Transverse colon (tissue), 4 donors: ENCODE data around the gene CHRD. TPM values are rescaled to one million over a fixed set of nuclear protein-coding genes. Genes with fewer than 3 reads are reported as not detected.
A peak's percentile ranks its signal among the peaks of the same experiment; 100 is the strongest.

Experiments used
- DNase-seq: peaks from one replicate; pipeline ENCODE4 v3.0.0-alpha.2; 2019
- H3K27ac ChIP-seq, 4 donors: fragments of 200-600 bp; sonication (generic); 2 replicates each; pipeline ENCODE4 v1.5.1; 2016 to 2018; ENCODE audit warnings: inconsistent platforms in 4 of 4
- H3K27me3 ChIP-seq: fragments of 200-600 bp; sonication (generic); 2 replicates; pipeline ENCODE4 v1.5.1; 2017; ENCODE audit warnings: inconsistent platforms
- H3K36me3 ChIP-seq, 4 donors: fragments of 200-600 bp; sonication (generic); 2 replicates each; pipeline ENCODE4 v1.5.1; 2017 to 2019; ENCODE audit warnings: inconsistent platforms in 4 of 4
- H3K4me1 ChIP-seq, 4 donors: fragments of 200-600 bp; sonication (generic); 2 replicates each; pipeline ENCODE4 v1.5.1; 2017 to 2020; ENCODE audit warnings: inconsistent platforms in 4 of 4
- H3K4me3 ChIP-seq, 4 donors: fragments of 200-600 bp; sonication (generic); 1 replicate in 1 of 4; 2 replicates in 3 of 4; pipeline versions ENCODE4 v1.5.1 to v1.6.1; 2017 to 2019; ENCODE audit warnings: inconsistent platforms in 4 of 4
- H3K9me3 ChIP-seq, 2 donors: fragments of 200-600 bp; sonication (generic); 2 replicates each; pipeline ENCODE4 v1.5.1; 2017 to 2019; ENCODE audit warnings: inconsistent platforms in 2 of 2
- EP300 ChIP-seq: sonication (generic); formaldehyde crosslinking; IDR thresholded peaks from one replicate; pipeline ENCODE4 v1.6.1; 2017; ENCODE audit warnings: antibody characterized with exemption, low read depth
- POLR2A ChIP-seq: fragments of 450-650 bp; IDR thresholded peaks from one replicate; pipeline ENCODE4 v1.6.1; 2016; ENCODE audit warnings: antibody characterized with exemption, mild to moderate bottlenecking, moderate library complexity
- POLR2AphosphoS5 ChIP-seq, 3 donors: sonication (generic); formaldehyde crosslinking; IDR thresholded peaks; one replicate each; pipeline ENCODE4 v1.6.1; 2016; ENCODE audit warnings: antibody characterized with exemption in 3 of 3
- WGBS, 2 donors: methylation state at CpG; one replicate each; pipeline ENCODE4 v1.1.5; 2018; ENCODE audit warnings: low coverage in 1 of 2; 5-methylcytosine and 5-hydroxymethylcytosine counted together
- in situ Hi-C, 4 donors: fragments of 200-750 bp; cut with MboI; loops; one replicate each; pipeline versions ENCODE4 v1.15.0 to v1.15.1; 2017; ENCODE audit warnings: low sequenced_read_pairs in 3 of 4, low pct_ligation_motif_present in 1 of 4, low pct_unique_long_range_greater_than_20kb in 1 of 4
- intact Hi-C: fragments of 100-400 bp; cut with DNase I; formaldehyde crosslinking; loops from one replicate; pipeline ENCODE4 v1.15.1; 2023; ENCODE audit warnings: low total_unique reads
- total RNA-seq, 4 donors: library from RNA; depleted of rRNA; stranded (reverse); fragments of >200 nt; gene quantifications; one replicate each; pipeline ENCODE4 v1.1.0, GENCODE V29; 2016
- TF ChIP-seq, protein P1 (sequence below), 5 experiments: fragments of 200-600 bp in 3 of 5; fragments of 450-650 bp in 2 of 5; sonication (generic) in 3 of 5; IDR thresholded peaks; 1 replicate in 2 of 5; 2 replicates in 3 of 5; pipeline ENCODE4 v1.5.1; 2016 to 2017; ENCODE audit warnings: antibody characterized with exemption in 5 of 5, inconsistent platforms in 3 of 5, mild to moderate bottlenecking in 2 of 5, moderate library complexity in 1 of 5

CHRD gene
- total RNA-seq, 4 donors from 2014 or later, result 1.9 to 7.0 (median 4.5) TPM

DNA sequence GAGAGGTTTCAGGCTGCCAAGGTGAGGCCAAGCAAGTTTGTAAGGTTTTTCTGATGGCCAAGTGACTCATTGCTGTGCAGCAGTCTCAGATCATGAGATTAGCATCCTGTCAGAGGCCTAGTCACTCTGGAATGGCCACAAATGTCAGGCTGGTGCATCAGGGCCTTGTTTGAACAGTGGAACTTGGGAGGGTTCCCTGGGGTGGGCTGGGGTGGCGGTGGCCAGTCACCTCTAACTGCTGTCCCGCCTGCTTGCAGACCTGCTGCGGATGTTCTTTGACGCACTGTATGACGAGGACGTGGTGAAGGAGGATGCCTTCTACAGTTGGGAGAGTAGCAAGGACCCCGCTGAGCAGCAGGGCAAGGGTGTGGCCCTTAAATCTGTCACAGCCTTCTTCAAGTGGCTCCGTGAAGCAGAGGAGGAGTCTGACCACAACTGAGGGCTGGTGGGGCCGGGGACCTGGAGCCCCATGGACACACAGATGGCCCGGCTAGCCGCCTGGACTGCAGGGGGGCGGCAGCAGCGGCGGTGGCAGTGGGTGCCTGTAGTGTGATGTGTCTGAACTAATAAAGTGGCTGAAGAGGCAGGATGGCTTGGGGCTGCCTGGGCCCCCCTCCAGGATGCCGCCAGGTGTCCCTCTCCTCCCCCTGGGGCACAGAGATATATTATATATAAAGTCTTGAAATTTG is 45.2 kb upstream of the CHRD start:
- Histone ChIP-seq H3K27ac (peak overlapping the region; percentile 94 to 99 (median 97)), H3K4me3 (no peak overlapping the region), H3K4me1 (peaks cover 12 to 28% (median 24%) of the 10 kb centered on the region in 4 donors), H3K27me3 (no peaks in the 10 kb centered on the region), H3K9me3 (no peaks in the 10 kb centered on the region), H3K36me3 (peaks cover 0 to 41% (median 16%) of the 10 kb centered on the region in 4 donors)
- WGBS, 2 donors, result 84% methylated on average over 15 of the region's 15 CpGs; no CpG with 5 or more reads in 1 of the 2 donors
- in situ Hi-C loops (no loop called here), intact Hi-C loops (no loop called here)
- DNase-seq, result no peak
- TF ChIP-seq EP300, result no peak
- TF ChIP-seq POLR2A, result no peak
- TF ChIP-seq, protein P1, sequence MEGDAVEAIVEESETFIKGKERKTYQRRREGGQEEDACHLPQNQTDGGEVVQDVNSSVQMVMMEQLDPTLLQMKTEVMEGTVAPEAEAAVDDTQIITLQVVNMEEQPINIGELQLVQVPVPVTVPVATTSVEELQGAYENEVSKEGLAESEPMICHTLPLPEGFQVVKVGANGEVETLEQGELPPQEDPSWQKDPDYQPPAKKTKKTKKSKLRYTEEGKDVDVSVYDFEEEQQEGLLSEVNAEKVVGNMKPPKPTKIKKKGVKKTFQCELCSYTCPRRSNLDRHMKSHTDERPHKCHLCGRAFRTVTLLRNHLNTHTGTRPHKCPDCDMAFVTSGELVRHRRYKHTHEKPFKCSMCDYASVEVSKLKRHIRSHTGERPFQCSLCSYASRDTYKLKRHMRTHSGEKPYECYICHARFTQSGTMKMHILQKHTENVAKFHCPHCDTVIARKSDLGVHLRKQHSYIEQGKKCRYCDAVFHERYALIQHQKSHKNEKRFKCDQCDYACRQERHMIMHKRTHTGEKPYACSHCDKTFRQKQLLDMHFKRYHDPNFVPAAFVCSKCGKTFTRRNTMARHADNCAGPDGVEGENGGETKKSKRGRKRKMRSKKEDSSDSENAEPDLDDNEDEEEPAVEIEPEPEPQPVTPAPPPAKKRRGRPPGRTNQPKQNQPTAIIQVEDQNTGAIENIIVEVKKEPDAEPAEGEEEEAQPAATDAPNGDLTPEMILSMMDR (IDR thresholded peaks at IDR 0.05), result no peak
- no peak for TF ChIP-seq POLR2AphosphoS5 (IDR thresholded peaks at IDR 0.05)

DNA sequence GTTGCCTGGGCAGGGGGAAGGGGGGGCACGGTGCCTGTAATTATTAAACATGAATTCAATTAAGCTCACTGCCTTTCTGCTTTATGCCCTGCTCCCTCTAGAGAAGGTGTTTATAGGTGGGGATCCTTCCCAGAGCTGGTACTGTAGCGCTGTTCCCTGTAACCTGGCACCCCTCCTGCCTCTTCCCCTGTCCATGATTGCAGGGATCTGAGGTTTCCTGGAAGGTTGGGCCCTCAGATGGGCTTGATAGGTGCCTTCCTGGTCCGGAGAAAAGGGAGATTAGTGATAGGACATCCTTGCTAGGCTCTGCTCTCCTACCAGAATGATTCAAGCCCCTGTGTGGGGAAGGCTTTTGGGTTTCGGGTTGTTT is 44.6 kb upstream of the CHRD start:
- intact Hi-C loops (no loop called here), in situ Hi-C loops (no loop called here)
- 47 to 52% methylated on average over 2 to 4 of the region's 4 CpGs for WGBS, 2 donors
- peaks cover 12 to 28% (median 24%) of the 10 kb centered on the region in 4 donors for H3K4me1 ChIP-seq
- peaks cover 0 to 36% (median 12%) of the 10 kb centered on the region in 4 donors for H3K36me3 ChIP-seq
- TF ChIP-seq EP300, result no peak
- TF ChIP-seq, protein P1 (IDR thresholded peaks at IDR 0.05), result no peak
- no peak for TF ChIP-seq POLR2AphosphoS5 (IDR thresholded peaks at IDR 0.05)
- TF ChIP-seq POLR2A, result no peak
- H3K4me3 ChIP-seq, result peak overlapping the region in 2 of 4 donors; percentile 75 to 88
- DNase-seq, result no peak
- H3K9me3 ChIP-seq, result no peaks in the 10 kb centered on the region
- H3K27ac ChIP-seq, result peak overlapping the region; percentile 94 to 99 (median 97)
- H3K27me3 ChIP-seq, result no peaks in the 10 kb centered on the region

- TF ChIP-seq EP300 (peak; percentile 8), POLR2A (peak; percentile 81), POLR2AphosphoS5 (IDR thresholded peaks at IDR 0.05) (peak; percentile 96 to 98 (median 96))
- TF ChIP-seq, protein P1 (IDR thresholded peaks at IDR 0.05), result no peak
- H3K36me3 ChIP-seq, result peaks cover 0 to 30% (median 9%) of the 10 kb centered on the region in 4 donors
- H3K27ac ChIP-seq, result peak overlapping the region; percentile 94 to 99 (median 97)
- no peaks in the 10 kb centered on the region for H3K27me3 ChIP-seq
- H3K4me1 ChIP-seq, result peaks cover 12 to 28% (median 24%) of the 10 kb centered on the region in 4 donors
- WGBS, 2 donors, result 0% methylated on average over 6 to 60 of the region's 77 CpGs
- in situ Hi-C loops (no loop called here), intact Hi-C loops (no loop called here)
- H3K4me3 ChIP-seq, result peak overlapping the region; percentile 70 to 95 (median 82)
- peak; percentile 92 for DNase-seq
- no peaks in the 10 kb centered on the region for H3K9me3 ChIP-seq
Observed at GRCh38 chr3:184335661-184336546, 44.0 kb upstream of the CHRD start.
